Keratinocyte (primary cell): ENCODE data around the gene ZNF74. TPM values are rescaled to one million over a fixed set of nuclear protein-coding genes. Genes with fewer than 3 reads are reported as not detected.

Source experiments
- DNase-seq: peaks from one replicate; pipeline ENCODE4 v3.0.0-alpha.2; 2011; ENCODE audit warnings: low read depth, missing footprints, low spot score
- FAIRE-seq: peaks from 2 replicates; lab custom pipeline; 2011; peaks lifted over from hg19 to GRCh38; lab: Jason Lieb, UNC
- H2AFZ ChIP-seq: 2 replicates; pipeline ENCODE4 v1.6.0; 2012; ENCODE audit warnings: low read length, control low read depth, inconsistent platforms; ENCODE audit not compliant: control insufficient read depth
- H3K27ac ChIP-seq: 2 replicates; pipeline ENCODE4 v1.5.1; 2011; ENCODE audit warnings: low read length; ENCODE audit not compliant: control insufficient read depth, insufficient read depth
- H3K27me3 ChIP-seq: 3 replicates; pipeline ENCODE4 v1.6.0; 2011; ENCODE audit warnings: low read length; ENCODE audit not compliant: control insufficient read depth, insufficient read depth; ENCODE audit errors: extremely low read depth
- H3K36me3 ChIP-seq, 2 experiments: 2 replicates in 1 of 2; 3 replicates in 1 of 2; pipeline ENCODE4 v1.5.1; 2011; ENCODE audit warnings: low read length in 2 of 2, mild to moderate bottlenecking in 1 of 2; ENCODE audit not compliant: control insufficient read depth in 2 of 2, insufficient read depth in 2 of 2; ENCODE audit errors: extremely low read depth in 1 of 2
- H3K4me1 ChIP-seq: 3 replicates; pipeline ENCODE4 v1.5.1; 2011; ENCODE audit warnings: low read length; ENCODE audit not compliant: control insufficient read depth, insufficient read depth; ENCODE audit errors: extremely low read depth
- H3K4me2 ChIP-seq: 3 replicates; pipeline ENCODE4 v1.6.0; 2011; ENCODE audit warnings: low read depth, low read length; ENCODE audit not compliant: control insufficient read depth, insufficient read depth; ENCODE audit errors: extremely low read depth
- H3K4me3 ChIP-seq, 3 experiments: fragments of 200-600 bp in 1 of 3; sonication (generic) in 1 of 3; 2 replicates in 2 of 3; 3 replicates in 1 of 3; pipeline ENCODE4 v1.5.1; 2011 to 2016; ENCODE audit warnings: low read length in 3 of 3, mild to moderate bottlenecking in 3 of 3, control low read depth in 2 of 3, inconsistent platforms in 1 of 3, low read depth in 1 of 3, mixed read lengths in 1 of 3, mixed run types in 1 of 3, moderate library complexity in 1 of 3; ENCODE audit not compliant: control insufficient read depth in 2 of 3, insufficient read depth in 2 of 3; ENCODE audit errors: extremely low read depth in 1 of 3
- H3K79me2 ChIP-seq: 2 replicates; pipeline ENCODE4 v1.6.0; 2012; ENCODE audit warnings: low read length; ENCODE audit not compliant: control insufficient read depth, insufficient read depth
- H3K9ac ChIP-seq: 3 replicates; pipeline ENCODE4 v1.6.0; 2011; ENCODE audit warnings: low read length; ENCODE audit not compliant: control insufficient read depth, insufficient read depth; ENCODE audit errors: extremely low read depth
- H3K9me1 ChIP-seq: 3 replicates; pipeline ENCODE4 v1.6.0; 2011; ENCODE audit warnings: low read length; ENCODE audit not compliant: control insufficient read depth, insufficient read depth; ENCODE audit errors: extremely low read depth
- H3K9me3 ChIP-seq: 2 replicates; pipeline ENCODE4 v1.5.1; 2012; ENCODE audit warnings: low read depth, low read length; ENCODE audit not compliant: control insufficient read depth
- H4K20me1 ChIP-seq: 3 replicates; pipeline ENCODE4 v1.6.0; 2011; ENCODE audit warnings: low read length; ENCODE audit not compliant: control insufficient read depth, insufficient read depth; ENCODE audit errors: extremely low read depth
- CTCF ChIP-seq, 3 experiments: IDR thresholded peaks in 1 of 3; conservative IDR thresholded peaks in 1 of 3; optimal IDR thresholded peaks in 1 of 3; 2 replicates in 2 of 3; 3 replicates in 1 of 3; pipeline versions ENCODE3 to v1.5.1; 2011; ENCODE audit warnings: low read length in 3 of 3, mild to moderate bottlenecking in 3 of 3, moderate library complexity in 2 of 3, control low read depth in 1 of 3, inconsistent platforms in 1 of 3; ENCODE audit not compliant: insufficient read depth in 2 of 3; ENCODE audit errors: extremely low read depth in 1 of 3
- EZH2 ChIP-seq: IDR thresholded peaks from one replicate; pipeline ENCODE4 v1.6.1; 2012; ENCODE audit warnings: inconsistent platforms, mild to moderate bottlenecking, low read length, moderate library complexity
- dilution Hi-C: fragments of 300-500 bp; cut with MboI; formaldehyde crosslinking; loops from one replicate; pipeline ENCODE4 v1.7.0; 2020; ENCODE audit warnings: low sequenced_read_pairs; ENCODE audit not compliant: extremely low pct_ligation_motif_present
- polyA plus RNA-seq, 5 experiments: library from polyadenylated mRNA; depleted of rRNA in 3 of 5; stranded (reverse) in 3 of 5; stranded (forward) in 1 of 5; unstranded in 1 of 5; fragments of >200 nt; gene quantifications; 1 replicate in 1 of 5; 2 replicates in 3 of 5; 3 replicates in 1 of 5; pipeline versions ENCODE4 v1.2.1 to v1.2.3, GENCODE V29; 2011 to 2012; ENCODE audit warnings: missing spikeins in 2 of 5, low read depth in 1 of 5, low replicate concordance in 1 of 5

The ZNF74 gene
- polyA plus RNA-seq, 1 donor (not counting 4 experiments of a cell fraction or from before 2014, with no cell fraction given) = 5.2 TPM

DNA sequence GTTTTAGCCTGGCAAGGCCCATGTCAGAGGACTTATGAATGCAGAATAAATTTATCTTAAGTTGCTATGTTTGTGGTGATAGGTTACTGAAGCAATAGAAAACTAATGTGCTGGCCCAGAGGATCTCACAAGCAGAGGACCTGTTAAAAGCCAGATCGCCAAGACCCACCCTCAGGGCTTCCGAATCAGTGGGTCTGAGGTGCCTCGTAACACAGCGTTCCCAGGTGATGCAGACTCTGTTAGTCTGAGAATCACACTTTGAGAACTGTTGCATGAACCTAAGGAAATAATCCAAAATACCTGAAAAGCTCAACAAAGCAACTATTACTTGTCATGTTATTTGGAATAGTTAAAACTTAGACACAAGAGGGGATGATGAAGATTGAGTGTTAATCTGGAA is 50.4 kb downstream of the ZNF74 start:
- no peak overlapping the region for H3K4me3 ChIP-seq
- H3K4me1 ChIP-seq = no peaks in the 10 kb centered on the region
- no peak overlapping the region for H3K9ac ChIP-seq
- H3K27ac ChIP-seq = no peak overlapping the region
- dilution Hi-C loops = no loop called here
- H3K9me3 ChIP-seq = no peaks in the 10 kb centered on the region
- peaks cover 0 to 4% of the 10 kb centered on the region in 2 experiments for H3K36me3 ChIP-seq
- H3K4me2 ChIP-seq = no peak overlapping the region
- no peak for FAIRE-seq
- TF ChIP-seq EZH2 (no peak), CTCF (optimal IDR thresholded peaks at IDR 0.05 in 1 of 3, IDR thresholded peaks at IDR 0.05 in 1 of 3, conservative IDR thresholded peaks at IDR 0.05 in 1 of 3; ENCODE audit: extremely low read depth in 1 of 3, insufficient read depth in 2 of 3, low read length in 3 of 3) (no peak)
- no peaks in the 10 kb centered on the region for H3K9me1 ChIP-seq
- H3K79me2 ChIP-seq = no peaks in the 10 kb centered on the region
- H4K20me1 ChIP-seq = peaks cover 4% of the 10 kb centered on the region
- no peak overlapping the region for H2AFZ ChIP-seq
- DNase-seq = no peak
- H3K27me3 ChIP-seq = peaks cover 2% of the 10 kb centered on the region

DNA sequence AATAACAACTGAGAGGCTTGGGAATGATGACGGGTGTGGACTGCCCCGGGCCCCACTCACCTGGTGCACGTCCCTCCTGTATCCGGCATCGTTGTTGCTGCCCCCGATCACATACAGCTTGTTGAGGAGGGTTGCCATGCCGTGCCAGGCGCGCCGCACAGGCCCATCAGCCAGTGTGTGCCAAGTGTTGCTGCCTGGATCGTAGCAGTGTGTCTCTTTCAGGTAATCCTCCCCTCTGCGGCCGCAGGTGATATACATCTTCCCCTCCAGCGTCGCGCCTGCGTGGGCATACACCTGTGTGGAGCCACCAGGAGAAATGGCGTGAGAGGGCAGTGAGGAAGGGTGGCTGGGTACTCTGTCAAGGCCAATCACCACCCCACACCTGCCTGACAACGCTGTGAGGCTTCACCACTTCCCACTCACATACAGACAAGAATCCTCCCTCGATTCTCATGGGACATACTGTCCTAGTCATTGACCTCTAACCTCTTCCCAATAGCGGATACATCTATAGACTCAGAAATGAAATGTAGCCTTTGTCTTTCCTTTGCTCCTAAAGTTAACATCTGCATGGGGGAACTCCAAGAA is 52.5 kb downstream of the ZNF74 start:
- Histone ChIP-seq H3K27ac (no peak overlapping the region), H3K4me3 (no peak overlapping the region), H3K4me2 (no peak overlapping the region), H3K27me3 (no peaks in the 10 kb centered on the region), H2AFZ (no peak overlapping the region), H3K9me1 (no peaks in the 10 kb centered on the region), H3K79me2 (no peaks in the 10 kb centered on the region), H3K4me1 (no peaks in the 10 kb centered on the region), H4K20me1 (no peaks in the 10 kb centered on the region), H3K36me3 (peaks cover 0 to 4% of the 10 kb centered on the region in 2 experiments), H3K9ac (no peak overlapping the region), H3K9me3 (no peaks in the 10 kb centered on the region)
- TF ChIP-seq EZH2 (no peak), CTCF (optimal IDR thresholded peaks at IDR 0.05 in 1 of 3, IDR thresholded peaks at IDR 0.05 in 1 of 3, conservative IDR thresholded peaks at IDR 0.05 in 1 of 3; ENCODE audit: extremely low read depth in 1 of 3, insufficient read depth in 2 of 3, low read length in 3 of 3) (no peak)
- FAIRE-seq = no peak
- dilution Hi-C loops = no loop called here
- DNase-seq = no peak
